AG04449 (cell line): ENCODE data around the gene GRIP2.

Experiments used
- CTCF ChIA-PET: fragments of 350-600 bp; formaldehyde crosslinking; extraction: SDS; loops from one replicate; lab custom pipeline; 2021; ENCODE audit warnings: antibody characterized with exemption; lab: Yijun Ruan, JAX
- POLR2A ChIA-PET: fragments of 400-600, 350-600 bp; formaldehyde crosslinking; extraction: SDS; loops from one replicate; lab custom pipeline; 2020; ENCODE audit warnings: antibody characterized with exemption, inconsistent platforms; lab: Yijun Ruan, JAX
- DNase-seq: peaks from one replicate; pipeline ENCODE4 v3.0.0-alpha.2; 2010; ENCODE audit warnings: low read depth, low spot score
- H3K4me3 ChIP-seq: 2 replicates; pipeline ENCODE4 v1.5.1; 2011; ENCODE audit warnings: low read depth, mild to moderate bottlenecking, control low read depth, low read length
- CTCF ChIP-seq: IDR thresholded peaks from one replicate; pipeline ENCODE4 v1.5.1; 2011; ENCODE audit warnings: mild to moderate bottlenecking, moderate library complexity, low read length, control low read depth, inconsistent platforms; ENCODE audit not compliant: insufficient read depth; ENCODE audit errors: missing control alignments

GRIP2 gene

GRCh38 chr3:14531856-14532395, 8.2 kb downstream of the GRIP2 start:
- POLR2A ChIA-PET, result no interaction called here
- DNase-seq, result no peak
- H3K4me3 ChIP-seq, result no peak overlapping the region
- CTCF ChIA-PET, result no interaction called here
- no peak for TF ChIP-seq CTCF

GRCh38 chr3:14528081-14528480, 12.1 kb downstream of the GRIP2 start:
- DNase-seq, result no peak
- no peak overlapping the region for H3K4me3 ChIP-seq
- no peak for TF ChIP-seq CTCF
- CTCF ChIA-PET, result interaction anchor here (1.5 to 13.0 kb wide), 5 partner anchors 10 to 21 kb away, joined by 4 to 167 read pairs (median 7); no protein-coding TSS in a partner anchor
- POLR2A ChIA-PET, result no interaction called here

GRCh38 chr3:14525685-14526631, 14.2 kb downstream of the GRIP2 start:
- peak; percentile 10 for DNase-seq
- POLR2A ChIA-PET, result interaction anchor here (0.6 to 0.8 kb wide), 2 partner anchors 244 to 539 kb away, joined by 3 read pairs; partner anchors contain the start of gene MRPS25
- CTCF ChIA-PET, result interaction anchor here (1.0 to 13.0 kb wide), 4 partner anchors 13 to 322 kb away, joined by 3 to 167 read pairs (median 12); no protein-coding TSS in a partner anchor
- no peak for TF ChIP-seq CTCF
- no peak overlapping the region for H3K4me3 ChIP-seq

- no peak for TF ChIP-seq CTCF
- no peak for DNase-seq
- ChIA-PET POLR2A (interaction anchor here (0.6 kb wide), 1 partner anchor 540 kb away, joined by 3 read pairs; the partner anchor contains the start of gene MRPS25), CTCF (interaction anchor here (1.0 to 13.0 kb wide), 5 partner anchors 13 to 322 kb away, joined by 3 to 167 read pairs (median 11); no protein-coding TSS in a partner anchor)
- no peak overlapping the region for H3K4me3 ChIP-seq
These were observed 15.1 kb downstream of the GRIP2 start for GRCh38 chr3:14524920-14525660.

- no peak for DNase-seq
- no peak for TF ChIP-seq CTCF
- no peak overlapping the region for H3K4me3 ChIP-seq
- POLR2A ChIA-PET, result interaction anchor here (0.6 kb wide), 1 partner anchor 1463 kb away, joined by 3 read pairs; no protein-coding TSS in a partner anchor
- CTCF ChIA-PET, result interaction anchor here (1.5 to 13.0 kb wide), 3 partner anchors 14 to 321 kb away, joined by 6 to 167 read pairs (median 13); no protein-coding TSS in a partner anchor
These were observed 15.8 kb downstream of the GRIP2 start for GRCh38 chr3:14524311-14524711.
